Measurements from ENCODE around the gene NEK6.

DNA sequence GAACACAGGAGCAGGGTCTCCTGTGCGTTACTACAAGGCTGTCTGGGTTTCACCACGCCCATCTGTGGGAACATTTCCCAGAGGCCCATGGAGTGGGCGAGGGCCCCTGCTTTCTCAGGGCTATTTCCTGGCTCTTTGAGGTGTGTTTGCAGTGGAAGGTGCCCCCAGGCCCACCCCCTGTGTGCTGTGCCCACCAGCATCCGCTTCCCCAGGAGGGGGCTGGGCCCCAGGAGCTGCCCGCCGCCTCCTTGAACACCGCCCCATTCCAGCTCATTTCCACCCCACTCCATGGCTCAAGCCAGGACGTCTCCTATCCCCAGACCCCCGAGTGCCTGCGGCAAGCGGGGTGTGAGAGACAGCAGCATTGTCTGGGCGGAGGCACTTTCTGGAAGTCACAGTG is 70.5 kb downstream of the NEK6 start:
- no peak for TF ChIP-seq EZH2 (IDR thresholded peaks at IDR 0.05; ENCODE audit: borderline replicate concordance)
- no peak for TF ChIP-seq CTCF (IDR thresholded peaks at IDR 0.05; ENCODE audit: poor library complexity)

Data from hepatocyte (in vitro differentiated cells).